HUDEP-2 (cell line): Measurements from ENCODE around the gene MAP4K3.

Experiments used
- DNase-seq, 76 experiments: peaks; one replicate each; lab custom pipeline; 2025; ENCODE audit not compliant: unreplicated experiment in 76 of 76; lab: John Stamatoyannopoulos, UW

MAP4K3 gene

DNA sequence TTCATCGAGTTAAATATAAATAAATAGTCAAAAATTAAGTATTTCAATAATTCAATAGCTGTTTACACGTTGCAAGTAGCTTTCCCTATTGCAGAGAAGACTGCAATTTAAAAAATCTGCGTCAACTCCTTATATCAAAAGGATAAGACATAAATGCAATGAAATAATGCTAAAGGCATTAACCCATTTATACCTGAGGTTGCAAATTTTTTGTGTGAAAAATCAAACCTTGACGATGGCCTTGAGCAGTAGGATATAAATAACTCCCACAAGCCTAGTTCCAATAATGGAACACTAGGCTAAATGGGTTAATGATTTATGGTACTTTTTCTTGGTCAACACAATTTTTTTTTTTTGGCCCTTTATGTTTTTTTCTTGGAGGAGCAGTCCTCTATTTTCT, 116.9 kb downstream of the MAP4K3 start:
- DNase-seq = no peak

- DNase-seq = no peak
Measured at GRCh38 chr2:39313575-39313974, 123.5 kb downstream of the MAP4K3 start.

- DNase-seq = no peak
Measured at GRCh38 chr2:39311469-39311868, 125.6 kb downstream of the MAP4K3 start.

DNA sequence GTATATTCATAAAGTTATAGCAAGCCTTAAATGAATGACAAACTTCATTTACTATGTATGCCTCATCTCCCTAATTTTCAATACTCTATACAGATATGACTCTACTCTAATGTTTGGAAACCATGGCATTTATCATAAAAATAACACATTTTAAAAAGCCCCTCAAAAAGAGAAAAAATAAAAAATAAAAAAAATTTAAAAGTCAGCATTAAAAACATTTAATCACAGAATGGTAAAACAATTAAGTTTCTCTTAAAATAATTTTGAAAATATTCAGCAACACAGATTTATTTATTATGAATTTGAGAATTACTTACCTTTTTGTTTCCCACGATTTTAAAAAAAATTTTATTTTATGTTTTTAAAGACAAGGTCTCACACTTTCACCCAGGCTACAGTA, 128.3 kb downstream of the MAP4K3 start:
- DNase-seq = no peak

GRCh38 chr2:39306626-39307025, 130.5 kb downstream of the MAP4K3 start:
- no peak for DNase-seq

DNA sequence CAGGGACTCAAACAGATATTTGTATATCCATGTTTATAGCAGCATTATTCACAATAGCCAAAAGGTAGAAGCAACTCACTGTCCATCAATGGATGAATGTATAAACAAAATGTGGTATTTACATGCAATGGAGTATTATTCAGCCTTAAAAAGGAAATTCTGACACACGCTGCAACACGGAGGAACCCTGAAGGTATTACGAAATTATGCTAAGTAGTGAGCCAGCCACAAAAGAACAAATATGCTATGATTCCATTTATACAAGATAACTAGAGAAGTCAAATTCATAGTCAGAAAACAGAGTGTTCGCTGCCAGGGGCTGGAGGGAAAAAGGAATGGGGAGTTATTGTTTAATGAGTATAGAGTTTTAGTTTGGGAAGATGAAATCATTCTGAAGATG, 132.4 kb downstream of the MAP4K3 start:
- no peak for DNase-seq

DNA sequence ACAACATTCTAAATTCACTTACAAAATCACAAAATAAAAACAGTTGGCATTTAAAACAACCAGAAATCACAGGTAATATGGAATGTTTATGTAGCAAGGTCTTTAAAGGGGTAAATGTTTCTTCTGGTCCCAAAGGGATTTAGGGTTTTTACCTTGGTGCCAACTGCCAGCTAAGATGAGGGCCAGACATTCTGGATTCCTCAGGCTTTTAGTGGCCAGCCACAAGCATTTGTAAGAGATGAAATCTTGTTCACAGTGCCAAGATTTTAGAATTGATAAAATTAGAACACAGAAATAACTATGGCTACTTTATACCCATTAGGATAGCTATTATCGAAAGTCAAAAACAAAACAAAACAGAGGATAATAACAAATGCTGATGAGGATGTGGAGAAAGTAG, 132.9 kb downstream of the MAP4K3 start:
- DNase-seq = no peak

DNA sequence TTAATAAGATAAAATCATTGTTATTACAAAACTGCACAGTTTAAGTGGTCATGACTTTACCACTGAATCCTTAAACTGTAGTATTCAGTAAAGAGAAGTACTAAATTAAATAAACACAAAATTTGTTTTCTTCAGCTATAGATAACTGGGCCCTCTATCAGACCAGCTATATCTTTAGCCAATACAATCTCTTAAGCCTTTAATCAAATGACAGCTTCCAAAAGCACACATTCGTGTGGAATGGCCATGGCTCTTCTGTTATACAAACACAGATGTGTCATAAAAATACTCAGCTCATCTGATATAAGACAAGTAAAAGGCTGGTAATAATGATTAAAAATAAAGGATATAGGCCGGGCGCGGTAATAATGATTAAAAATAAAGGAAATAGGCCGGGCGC, 135.7 kb downstream of the MAP4K3 start:
- DNase-seq = no peak

GRCh38 chr2:39300044-39300978, 136.8 kb downstream of the MAP4K3 start:
- DNase-seq = no peak

- no peak for DNase-seq
Measured at GRCh38 chr2:39290433-39290832, 146.7 kb downstream of the MAP4K3 start.

DNA sequence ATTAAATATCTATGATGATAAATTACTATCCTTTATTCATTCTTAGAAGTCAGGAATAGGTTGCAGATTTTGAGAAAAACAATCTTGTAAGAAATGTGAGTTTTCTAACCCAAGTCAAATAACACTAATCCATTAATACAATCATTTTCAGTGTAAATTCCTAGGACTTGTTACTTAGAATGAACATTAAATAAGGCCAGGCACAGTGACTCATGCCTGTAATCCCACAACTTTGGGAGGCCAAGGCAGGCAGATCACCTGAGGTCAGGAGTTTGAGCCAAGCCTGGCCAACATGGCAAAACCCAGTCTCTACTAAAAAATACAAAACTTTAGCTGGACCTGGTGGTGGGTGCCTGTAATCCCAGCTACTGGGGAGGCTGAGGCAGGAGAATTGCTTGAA, 147.5 kb downstream of the MAP4K3 start:
- no peak for DNase-seq

- no peak for DNase-seq
Measured at GRCh38 chr2:39283561-39283960, 153.5 kb downstream of the MAP4K3 start.

DNA sequence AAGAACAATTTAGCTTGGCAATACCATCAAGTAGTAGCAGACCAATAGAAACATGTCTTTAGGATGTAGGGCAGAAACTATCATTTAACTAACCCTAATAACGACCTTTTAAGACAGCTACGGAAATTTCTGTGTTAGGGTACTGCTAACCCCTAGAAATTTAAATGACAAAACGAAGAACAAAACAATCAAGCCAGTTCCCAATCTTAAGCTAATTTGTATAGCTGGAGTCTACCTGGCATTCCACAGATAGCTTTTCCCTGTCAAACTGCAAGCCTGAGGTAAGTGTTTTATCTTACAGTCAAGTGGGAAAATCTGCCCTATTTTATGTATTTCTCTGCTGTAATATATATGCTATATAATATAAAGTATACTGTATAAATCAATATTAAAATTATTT, 155.7 kb downstream of the MAP4K3 start:
- DNase-seq = no peak

DNA sequence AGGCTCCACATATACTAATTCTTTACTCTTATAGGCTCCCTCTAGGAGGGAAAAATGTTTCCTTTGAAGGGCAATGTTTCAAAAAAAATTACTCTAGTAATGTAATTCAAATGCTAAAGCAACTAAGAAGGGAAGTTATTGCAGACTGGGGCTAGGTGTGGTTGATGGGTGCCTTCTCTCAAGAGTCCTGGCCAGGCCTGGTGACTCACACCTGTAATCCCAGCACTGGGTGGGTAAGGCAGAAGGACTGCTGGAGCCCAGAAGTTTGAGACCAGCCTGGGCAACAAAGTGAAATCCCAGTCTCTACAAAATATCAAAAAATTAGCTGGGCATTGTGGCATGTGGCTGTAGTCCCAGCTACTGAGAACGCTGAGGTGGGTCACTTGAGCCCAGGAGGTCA, 162.1 kb downstream of the MAP4K3 start:
- no peak for DNase-seq

DNA sequence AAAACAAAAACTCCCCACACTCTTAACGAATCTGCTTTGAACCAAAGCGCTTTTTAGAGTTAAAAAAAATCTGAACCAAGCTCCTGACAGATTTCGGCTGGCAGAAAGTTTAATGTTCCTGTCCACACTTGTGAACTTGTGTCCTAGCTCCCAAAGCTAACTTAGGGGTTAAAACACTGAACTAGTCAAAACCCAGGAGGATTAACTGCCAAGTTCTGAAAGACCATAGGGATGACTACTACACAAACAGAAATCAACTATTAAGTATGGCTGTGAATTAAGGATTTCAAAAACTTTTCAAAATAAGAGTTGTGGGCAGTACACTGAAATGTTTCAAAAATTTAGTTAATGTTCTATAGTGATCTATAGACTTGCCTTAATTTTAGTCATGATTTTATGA, 167.1 kb downstream of the MAP4K3 start:
- DNase-seq = no peak

- DNase-seq = no peak
Measured at GRCh38 chr2:39266916-39267434, 170.1 kb downstream of the MAP4K3 start.

GRCh38 chr2:39266139-39266805, 170.8 kb downstream of the MAP4K3 start:
- no peak for DNase-seq

GRCh38 chr2:39265315-39265714, 171.8 kb downstream of the MAP4K3 start:
- no peak for DNase-seq

DNA sequence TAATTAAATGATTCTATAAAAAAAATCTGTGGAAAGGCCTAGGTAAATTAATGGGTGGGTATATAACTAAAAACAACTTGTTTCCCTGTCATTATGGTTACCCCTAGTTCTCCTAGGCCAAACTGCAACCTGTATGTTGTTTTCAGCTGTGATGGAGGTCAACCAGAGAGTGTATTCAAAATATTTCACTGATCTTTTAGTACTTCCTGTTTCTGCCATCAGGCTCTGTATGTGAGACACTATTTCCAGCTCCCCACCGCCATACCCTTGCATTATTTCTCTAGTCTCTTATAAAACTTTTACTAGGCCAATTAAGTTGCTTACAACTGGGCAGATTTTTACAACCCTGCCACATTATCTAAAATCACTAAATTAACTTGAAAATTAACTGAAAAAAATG, 172.4 kb downstream of the MAP4K3 start:
- DNase-seq = no peak

DNA sequence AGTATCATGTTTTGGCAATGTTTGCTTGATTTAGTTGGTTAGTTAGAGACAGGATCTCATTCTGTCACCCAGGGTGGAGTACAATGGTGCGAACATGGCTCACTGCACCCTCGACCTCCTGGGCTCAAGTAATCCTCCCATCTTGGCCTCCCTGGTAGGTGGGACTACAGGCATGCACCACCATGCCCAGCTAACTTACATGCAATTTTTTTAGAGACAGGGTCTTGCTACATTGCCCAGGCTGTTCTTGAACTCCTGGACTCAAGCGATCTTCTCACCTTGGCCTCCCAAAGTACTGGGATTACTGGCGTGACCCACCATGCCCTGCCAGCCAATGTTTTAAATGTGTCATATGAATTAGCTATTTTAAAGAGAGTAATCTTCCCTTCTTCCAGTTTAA, 177.0 kb downstream of the MAP4K3 start:
- DNase-seq = no peak

- DNase-seq = no peak
Measured at GRCh38 chr2:39256040-39256439, 181.0 kb downstream of the MAP4K3 start.
